22Rv1 (cell line): ENCODE results near the gene FAM184A.

Source experiments
- ZFX ChIP-seq: fragments of 450-650 bp; IDR thresholded peaks from 2 replicates; pipeline ENCODE4 v1.6.1; 2017; ENCODE audit warnings: antibody characterized with exemption, borderline replicate concordance
- TF ChIP-seq, protein P1 (sequence below): fragments of 450-650 bp; IDR thresholded peaks from 2 replicates; pipeline ENCODE4 v1.5.1; 2017; ENCODE audit warnings: mild to moderate bottlenecking

DNA sequence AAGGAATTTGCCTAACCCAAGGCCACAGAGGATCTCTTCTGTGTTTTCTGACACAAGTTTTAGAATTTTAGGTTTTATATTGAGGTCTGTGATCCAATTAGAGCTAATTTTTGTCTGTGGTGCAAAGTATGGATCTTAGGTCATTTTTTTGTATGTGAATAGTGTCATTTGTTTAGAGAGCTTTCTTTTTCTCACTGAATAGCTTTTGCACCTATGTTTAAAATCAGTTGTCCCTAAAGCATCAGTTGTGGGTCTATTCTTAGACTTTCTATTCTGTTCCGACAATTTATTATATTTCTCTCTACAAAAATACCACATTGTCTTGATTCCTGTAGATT is 143.2 kb downstream of the FAM184A start:
- TF ChIP-seq, protein P1, sequence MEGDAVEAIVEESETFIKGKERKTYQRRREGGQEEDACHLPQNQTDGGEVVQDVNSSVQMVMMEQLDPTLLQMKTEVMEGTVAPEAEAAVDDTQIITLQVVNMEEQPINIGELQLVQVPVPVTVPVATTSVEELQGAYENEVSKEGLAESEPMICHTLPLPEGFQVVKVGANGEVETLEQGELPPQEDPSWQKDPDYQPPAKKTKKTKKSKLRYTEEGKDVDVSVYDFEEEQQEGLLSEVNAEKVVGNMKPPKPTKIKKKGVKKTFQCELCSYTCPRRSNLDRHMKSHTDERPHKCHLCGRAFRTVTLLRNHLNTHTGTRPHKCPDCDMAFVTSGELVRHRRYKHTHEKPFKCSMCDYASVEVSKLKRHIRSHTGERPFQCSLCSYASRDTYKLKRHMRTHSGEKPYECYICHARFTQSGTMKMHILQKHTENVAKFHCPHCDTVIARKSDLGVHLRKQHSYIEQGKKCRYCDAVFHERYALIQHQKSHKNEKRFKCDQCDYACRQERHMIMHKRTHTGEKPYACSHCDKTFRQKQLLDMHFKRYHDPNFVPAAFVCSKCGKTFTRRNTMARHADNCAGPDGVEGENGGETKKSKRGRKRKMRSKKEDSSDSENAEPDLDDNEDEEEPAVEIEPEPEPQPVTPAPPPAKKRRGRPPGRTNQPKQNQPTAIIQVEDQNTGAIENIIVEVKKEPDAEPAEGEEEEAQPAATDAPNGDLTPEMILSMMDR: no peak
- TF ChIP-seq ZFX: no peak
